Sigmoid colon (tissue), 3 donors: Measurements from ENCODE around the gene TBC1D2B.

ENCODE experiments used
- CTCF ChIP-seq, 4 experiments: fragments of 450-650 bp in 3 of 4; fragments of 200-600 bp in 1 of 4; IDR thresholded peaks; one replicate each; pipeline ENCODE4 v1.5.1; 2016 to 2019; ENCODE audit warnings: antibody characterized with exemption in 4 of 4, mild to moderate bottlenecking in 3 of 4, moderate library complexity in 2 of 4
- POLR2A ChIP-seq, 2 donors: fragments of 450-650 bp; IDR thresholded peaks; one replicate each; pipeline ENCODE4 v1.6.1; 2016; ENCODE audit warnings: antibody characterized with exemption in 2 of 2, mild to moderate bottlenecking in 2 of 2, moderate library complexity in 2 of 2

- TF ChIP-seq POLR2A (IDR thresholded peaks at IDR 0.05) (no peak), CTCF (IDR thresholded peaks at IDR 0.05) (no peak)
Observed at GRCh38 chr15:78048628-78048920, 28.9 kb downstream of the TBC1D2B start.
